ENCODE measurements around the gene MYO5C.

The MYO5C gene

DNA sequence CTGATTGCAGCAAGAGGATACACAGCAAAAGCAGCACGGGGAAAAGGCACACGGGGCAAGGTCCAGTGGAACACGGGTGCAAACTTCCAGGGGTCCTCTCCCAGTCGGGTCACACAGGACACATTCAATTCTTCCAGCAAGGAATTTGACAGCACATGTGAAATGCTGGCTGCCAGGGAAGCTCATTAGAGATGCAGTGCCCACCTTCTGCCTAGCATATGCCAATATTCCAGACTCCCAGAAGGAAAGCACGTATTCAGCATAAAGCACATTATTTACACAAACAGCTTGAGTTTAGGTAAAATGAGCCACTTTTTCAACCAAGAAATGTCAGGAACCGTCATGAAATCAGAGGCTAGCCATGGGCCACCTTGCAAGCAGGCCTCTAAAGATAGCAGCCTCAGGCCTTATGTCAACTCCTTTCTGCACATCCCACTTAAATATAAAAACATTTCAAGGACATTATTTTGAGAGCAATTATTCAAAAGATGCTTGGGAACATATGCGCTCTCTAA is 19.3 kb downstream of the MYO5C start:
- no peak for DNase-seq

DNA sequence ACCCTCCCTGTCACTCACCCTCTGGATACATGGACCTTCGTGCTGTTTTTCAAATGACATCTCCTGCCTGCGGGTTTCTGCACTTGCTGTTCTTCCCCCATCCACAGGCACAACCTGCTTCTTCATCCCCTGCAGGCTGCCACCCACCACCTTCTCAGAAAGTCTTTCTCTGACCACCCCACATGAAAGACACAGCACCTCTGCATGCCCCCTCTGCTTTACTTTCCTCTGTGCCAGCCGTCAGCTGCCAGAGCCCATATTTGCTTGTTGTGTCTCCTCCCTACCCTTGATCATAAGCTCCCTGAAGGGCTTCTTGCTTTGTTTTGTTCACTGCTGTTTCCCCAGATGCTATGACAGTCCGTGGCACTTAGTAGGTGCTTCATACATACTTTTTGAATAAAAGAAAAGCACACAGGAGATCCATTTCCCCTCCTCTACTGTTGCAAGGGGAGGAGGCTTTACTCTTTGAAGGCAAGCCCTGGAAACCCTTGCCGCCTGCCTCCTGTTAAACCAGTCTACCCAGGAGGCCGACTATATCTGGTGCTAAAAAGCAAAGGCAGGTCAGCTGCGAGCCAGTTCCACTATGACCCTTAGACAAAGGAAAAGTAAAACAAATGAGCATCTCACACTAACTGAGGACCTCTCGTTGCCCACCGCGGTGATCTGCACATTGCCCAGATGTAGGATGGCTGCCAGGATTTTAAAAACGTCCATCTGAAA is 31.9 kb downstream of the MYO5C start:
- DNase-seq, result no peak

DNA sequence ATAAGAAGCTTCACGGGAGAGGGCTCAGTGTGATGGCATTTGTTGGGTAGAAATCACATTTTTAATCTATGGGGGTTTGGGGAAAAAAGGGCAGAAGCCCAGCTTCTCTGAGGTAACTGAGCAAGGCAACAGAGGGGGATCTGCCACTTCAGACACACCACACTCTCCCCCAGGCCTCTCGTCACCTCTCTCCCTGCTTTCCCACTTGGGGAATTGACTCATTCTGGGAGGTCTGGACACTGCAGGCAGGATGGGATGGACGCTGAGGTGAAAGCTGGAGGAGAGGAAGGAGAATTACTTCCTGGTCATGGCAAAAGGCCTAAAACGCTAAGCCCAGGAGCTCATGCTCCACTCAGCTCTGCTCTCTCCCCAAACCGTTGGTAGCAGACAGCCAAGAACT is 33.2 kb downstream of the MYO5C start:
- no peak for DNase-seq

DNA sequence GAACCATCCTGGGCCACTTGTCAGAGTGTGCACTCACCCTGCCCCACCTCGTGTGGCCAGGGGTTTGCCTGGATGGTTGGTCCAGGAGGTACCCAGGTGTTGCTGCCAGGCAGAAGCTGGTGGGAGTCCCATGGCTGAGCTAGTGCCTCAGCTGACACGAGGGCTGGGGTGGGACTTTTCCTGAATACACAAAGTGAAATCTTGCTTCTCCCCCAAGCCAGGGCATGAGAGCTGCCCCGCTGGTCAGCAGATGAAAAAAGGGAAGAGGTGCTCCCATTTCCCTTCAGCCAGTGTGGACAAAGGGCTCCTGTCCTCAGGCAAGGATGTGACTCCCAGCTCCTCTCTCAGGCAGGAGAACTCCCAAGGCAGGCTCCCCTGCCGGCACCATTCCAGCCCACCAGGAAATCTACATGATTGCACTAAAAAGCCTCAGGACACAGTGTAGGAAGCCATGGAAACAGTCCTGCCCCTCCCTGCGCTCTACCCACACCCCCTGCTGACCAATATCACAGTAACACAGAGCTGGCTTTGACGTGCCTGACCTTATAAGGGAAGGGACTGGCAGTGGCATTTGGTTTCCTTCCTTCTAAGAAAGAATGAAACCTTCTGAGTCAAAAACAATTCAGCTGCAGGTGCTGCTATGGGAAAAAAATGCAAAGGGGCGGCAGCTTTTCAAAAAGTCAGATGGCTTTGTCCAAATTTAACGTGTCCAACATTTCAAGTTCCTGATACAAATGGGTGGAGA is 33.9 kb downstream of the MYO5C start:
- peak in 1 of 2 experiments; percentile 27 for DNase-seq

DNA sequence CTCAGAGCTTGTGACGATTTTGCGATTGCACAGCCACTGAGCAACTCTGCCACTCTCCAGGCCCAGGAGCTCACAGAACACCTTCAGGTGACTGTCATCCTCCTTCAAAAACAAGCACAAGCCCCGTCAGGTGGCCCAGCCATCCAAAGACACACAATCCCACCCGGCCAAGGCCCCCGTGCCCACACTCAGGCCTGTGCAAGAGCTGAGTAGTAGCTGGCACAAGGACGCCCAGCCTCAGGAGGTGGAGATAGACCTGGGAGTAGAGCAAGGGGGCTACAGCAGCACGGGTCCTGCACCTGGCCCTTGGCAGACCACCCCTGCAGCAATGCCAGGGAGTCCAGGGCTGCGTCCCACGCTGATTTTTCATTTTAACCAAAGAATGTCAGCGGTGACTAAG is 34.6 kb downstream of the MYO5C start:
- no peak for DNase-seq

DNA sequence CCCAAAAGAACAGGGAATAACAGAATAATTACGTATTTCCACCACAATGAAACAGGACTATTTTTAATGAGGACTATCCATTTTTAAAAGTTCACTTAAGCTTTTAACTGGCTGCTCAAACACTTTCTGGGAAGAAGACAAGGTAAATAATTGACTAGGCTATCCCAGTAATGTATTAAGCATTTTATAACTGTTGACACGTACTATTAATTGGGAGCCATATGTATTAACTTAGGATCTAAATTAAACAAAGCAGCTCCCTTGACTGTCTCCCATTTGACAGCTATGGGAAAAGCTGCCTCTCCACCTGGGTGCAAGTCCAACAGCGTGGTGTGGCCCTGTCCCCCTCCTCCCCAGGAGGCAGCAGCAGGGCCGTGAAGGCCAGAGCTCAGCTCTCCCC is 36.1 kb downstream of the MYO5C start:
- DNase-seq, result no peak

DNA sequence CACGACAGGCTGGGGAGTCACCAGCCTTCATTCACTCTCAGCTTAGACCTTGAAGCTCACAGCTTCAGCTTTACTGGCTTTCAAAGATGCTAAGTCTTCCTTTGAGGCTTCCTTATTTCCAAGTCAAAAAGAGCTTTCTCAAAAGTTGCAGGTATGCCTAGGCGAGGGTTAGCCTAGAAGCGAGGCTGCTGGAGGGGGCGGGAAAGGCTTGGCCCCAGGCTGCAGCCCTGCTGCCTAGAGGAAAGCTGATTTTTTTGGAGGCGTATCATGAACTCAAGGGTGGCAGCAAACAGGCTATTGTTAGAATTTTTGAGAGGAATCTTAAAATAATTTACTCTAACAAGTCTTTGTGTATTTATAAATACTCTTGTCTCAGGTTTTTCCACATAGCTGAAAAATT is 37.1 kb downstream of the MYO5C start:
- DNase-seq, result no peak

DNA sequence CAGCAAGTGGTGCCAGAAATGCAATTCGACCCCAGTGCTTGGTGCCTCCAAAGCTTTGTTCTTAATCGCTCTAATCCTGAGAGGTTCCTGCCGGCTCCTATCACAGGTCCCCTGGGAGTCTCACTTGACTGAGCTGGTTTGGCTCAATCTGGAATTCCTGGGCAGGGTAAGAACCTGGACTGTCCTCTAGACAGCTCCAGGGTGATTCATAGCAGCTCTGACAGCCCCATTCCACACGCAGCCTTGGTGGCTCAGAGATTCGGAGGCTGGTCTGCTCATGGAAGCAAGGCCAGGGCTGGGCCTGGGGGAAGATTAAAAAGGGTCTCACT is 37.9 kb downstream of the MYO5C start:
- DNase-seq, result no peak

DNA sequence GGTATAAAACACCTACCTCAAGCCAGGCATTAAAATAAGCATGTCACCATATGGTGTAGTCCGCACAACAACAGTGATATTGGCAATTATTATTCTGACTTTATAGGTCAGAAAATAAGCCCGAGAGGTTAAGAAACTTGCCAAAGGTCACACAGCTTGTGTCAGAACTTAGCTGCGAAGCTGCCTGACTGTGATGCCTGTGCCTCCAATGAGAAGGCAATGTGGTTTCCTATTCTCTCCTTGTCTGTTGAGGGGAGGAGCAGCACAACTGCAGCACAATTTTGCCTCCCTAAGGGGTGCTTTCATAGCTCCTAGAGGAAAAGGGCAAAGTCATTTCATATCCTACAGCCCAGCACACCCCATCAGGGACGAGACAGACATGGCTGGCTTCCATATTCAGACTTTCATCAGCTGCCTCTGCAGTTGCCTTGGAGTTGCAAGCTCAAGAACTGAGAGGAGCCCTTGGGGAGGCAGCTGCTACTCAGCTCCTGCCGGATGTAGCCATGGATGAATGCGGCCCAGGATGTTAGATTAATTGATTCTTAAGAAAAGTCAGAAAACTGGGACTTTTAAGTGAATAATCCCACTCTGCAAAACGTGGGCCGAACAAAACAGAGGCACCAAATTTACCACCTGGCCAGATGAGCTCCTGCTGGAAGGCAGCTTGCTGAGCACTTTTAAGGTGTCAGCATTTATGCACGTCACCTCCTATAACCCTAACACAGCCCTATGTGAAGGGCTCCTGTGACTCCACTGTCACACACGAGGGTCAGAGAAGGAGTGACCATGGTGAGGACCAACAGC is 38.5 kb downstream of the MYO5C start:
- no peak for DNase-seq

DNA sequence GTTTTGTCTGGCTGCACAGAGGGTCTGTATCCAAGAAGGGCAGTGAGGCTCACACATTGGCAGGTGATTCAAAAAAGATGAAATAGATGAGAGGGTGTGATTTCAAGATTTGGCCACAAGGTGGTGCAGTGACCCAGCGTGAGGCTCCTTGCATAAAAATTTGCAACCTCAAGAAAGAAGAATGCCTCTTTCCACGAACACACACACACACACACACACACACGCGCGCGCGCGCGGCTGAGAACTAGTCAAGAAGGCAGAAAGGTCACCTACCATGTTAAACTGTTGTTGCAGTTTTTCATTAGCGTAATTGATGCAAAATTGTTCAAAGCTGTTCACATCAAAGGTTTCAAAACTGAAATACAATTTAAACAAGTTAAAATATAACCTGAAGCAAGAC is 39.2 kb downstream of the MYO5C start:
- DNase-seq, result peak in 1 of 2 experiments; percentile 44

DNA sequence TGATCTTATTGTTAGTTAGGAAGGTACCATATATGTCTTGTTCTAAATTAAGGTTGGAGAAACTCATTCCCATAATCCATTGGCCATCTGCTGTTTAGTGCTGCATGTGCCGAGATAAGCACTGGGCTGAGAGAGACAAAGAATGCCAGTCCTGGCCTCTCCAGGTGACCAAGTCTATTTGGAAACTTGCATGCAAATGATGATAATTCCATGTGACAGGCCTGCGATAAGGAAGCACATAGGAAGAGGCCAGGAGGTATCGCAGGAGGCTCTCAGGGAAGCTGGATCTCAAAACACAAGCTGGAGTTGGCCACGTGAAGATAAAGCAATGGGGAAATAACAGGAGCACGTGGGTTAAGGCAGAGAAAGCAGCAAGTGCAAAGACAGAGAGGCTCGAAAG is 39.7 kb downstream of the MYO5C start:
- DNase-seq, result no peak

DNA sequence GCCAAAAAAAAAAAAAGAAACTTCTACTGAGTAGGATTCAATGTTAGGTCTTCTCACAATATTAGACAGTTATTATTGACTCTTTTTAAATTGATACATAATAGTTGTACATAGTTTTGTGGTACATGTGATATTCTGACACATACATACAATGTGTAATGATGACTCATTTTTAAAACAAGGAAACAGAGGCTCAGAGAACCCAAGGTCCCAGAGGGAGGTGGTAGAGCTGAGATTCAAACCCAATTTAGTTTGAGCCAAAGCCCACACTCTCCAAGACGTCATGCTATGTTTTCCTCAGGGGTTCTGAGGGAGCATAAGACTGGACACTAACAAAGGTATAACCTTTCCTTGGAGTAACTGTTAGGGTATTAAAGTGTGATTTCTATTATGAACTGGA is 40.6 kb downstream of the MYO5C start:
- no peak for DNase-seq

DNA sequence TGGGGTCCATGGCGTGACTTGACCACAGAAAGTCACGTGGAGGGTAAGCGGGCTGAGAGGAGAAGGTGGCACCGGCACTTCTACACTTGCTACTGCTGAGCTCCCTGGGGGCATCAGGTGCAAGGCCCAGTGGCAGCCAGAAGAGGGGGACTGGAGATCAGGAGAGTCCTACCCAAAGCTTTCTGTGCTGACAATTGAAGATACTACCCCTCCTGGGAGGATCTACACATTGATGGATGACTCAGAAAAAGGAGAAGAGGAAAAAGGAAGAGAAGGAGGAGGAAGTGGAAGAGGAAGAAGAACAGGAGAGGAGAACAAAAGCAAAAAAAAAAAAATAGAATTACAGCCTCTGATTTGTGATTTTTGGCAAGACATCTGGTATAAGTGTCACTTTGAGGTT is 41.2 kb downstream of the MYO5C start:
- DNase-seq, result peak in 1 of 2 experiments; percentile 4

DNA sequence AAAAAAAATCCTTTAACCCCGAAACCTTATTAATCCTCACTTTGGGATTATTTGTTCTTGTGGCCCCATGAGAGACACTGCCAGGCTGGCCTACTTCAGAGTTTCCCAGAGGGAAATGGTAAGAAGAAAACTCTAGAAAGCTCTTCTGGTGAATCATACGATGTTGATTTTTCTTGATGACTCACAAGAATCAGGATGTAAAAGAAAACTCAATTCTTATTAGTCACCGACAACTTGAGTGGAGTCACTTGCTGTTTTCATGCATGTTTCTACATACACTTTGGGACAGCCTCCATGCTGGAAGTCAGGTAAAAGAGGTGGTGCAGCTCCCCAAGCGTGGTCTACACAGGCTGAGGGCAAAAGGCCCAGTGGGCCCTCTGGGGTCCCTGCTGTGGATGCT is 42.8 kb downstream of the MYO5C start:
- DNase-seq, result peak; percentile 40 to 79

DNA sequence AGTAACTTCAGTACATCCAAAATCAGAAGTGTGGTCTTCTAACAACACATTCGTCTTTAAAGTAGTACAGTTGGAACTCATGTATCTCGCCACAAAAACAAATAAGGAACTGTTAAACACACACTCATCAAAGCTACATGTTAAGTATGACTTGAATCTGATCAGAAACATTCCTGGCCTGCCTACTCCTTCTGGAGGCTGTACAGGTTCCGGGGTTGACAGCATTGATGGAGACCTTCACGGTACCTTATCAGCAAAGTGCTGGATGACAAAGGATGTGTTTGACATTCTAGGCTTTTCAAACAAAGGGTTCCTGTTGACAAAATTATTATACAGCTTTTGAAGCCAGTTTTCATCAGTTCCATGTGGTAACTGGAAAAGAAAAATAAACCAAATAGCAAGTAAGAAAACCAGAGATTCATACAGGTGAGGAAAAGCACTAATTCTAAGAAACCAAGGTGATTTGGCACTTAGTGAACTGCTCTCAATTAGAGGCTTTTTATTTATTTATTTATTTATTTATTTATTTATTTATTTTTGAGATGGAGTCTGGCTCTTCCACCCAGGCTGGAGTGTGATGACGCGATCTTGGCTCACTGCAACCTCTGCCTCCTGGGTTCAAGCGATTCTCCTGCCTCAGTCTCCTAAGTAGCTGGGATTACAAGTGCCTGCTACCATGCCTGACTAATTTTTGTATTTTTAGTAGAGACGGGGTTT is 44.3 kb downstream of the MYO5C start:
- DNase-seq, result no peak

DNA sequence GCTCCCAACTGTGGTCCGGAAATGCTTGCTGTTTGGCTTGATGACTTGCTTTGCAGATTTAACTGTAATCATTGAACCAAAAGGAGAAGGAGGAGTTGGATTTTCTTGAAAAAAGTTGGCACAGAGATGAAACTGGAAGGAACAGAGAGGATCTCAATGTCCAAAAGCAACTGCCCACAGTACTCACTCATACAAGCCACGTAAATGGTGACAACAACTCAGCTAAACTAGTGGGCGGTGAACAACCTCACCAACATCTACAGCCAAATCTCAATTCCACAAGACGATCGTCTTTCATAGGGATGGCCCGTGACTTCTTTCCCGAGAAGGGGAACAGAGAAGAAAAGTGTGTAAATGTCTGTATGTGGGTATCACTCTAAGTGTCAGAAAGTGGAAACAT is 48.1 kb downstream of the MYO5C start:
- no peak for DNase-seq

DNA sequence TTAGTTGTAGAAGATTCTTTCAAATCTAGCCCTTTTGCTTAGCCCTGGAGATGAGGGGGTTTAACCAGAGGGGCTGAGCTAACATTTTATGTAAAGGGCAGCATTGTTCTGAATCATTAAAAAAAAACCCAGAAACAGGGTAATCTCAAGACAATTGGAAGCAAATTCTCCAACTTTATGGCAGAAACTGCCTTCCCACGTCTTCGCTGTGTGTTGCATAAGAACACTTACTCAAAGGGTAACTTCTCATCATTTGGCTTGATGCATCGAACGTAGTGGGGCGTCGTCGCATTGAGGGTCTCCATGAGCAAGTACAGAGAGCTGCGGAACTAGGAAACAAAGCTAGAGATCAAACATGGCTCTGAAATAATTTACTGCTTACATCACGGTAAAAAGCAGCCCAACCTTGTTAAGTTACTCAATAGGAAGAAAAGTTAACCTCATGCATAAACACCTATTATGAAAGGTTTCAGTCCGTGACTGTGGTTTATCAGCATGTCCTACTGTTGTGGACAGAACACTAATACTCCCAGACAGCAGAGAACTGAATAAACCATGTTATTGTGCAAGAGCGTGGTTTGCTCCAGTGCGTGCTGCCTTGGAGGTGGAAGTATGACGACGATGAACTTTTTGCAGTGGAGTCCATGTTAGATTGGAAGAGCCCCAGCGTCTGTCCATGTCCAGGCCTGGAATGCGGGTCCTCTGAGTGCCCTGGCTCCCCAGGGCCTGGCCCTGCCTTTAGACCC is 48.7 kb downstream of the MYO5C start:
- DNase-seq, result no peak

DNA sequence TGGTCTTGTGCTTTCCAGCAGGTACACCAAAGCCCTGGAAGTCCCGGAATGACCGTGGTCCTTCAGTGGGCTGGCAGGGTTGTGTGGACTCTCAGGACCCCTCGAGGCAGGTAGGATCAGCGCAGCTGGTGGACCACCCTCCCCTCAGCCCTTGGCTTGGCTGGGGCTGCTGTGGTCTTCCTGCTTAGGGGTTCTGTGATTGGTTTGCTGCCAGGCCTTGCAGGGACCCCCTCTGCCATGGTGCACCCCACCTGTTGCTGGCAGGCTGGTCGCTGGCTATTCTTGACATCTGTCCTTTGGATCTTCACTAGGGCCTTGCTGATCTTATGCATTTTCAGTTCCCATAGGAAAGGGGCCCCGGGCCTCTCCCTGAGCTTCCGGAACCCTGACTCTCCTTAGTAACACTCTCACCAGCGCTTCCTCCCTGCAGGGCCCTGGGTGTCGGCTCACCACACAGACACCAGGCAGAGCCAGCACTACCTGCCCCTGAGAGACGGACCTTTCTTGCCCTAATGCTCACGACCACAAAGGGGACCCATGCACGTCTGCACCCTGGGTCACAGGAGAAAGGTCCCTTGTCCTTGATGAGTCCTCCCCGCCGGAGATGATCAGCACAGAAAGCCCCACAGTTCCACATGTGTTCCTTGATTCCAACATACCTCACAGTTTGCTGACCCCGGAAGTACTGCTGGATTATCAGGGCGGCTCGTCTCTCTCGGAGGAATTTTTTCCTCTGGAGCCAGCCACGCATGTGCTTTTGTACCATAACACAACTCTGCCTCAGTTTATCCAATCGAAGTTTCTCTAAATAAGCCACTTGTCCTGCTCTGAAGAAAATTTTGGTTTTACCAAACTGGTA is 51.7 kb downstream of the MYO5C start:
- DNase-seq, result no peak

DNA sequence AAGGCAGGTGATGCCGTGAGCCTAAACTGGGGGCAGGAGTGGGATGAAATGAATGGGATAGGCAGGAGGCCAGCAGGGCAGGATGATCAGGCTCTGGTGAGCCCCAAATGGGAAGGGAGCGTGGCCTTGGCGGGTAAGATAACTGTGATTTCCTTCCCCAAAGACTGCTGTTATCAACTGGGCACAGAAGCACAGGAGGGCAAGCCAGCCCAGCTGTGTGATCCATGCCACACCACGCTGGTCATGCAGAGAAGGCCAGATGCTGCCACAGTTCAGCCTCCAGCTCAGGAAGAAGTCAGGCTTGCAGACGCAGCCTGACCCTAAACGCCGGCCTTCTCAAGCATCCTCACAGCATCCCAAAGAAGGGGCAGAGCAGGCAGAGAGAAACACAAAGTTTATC is 52.3 kb downstream of the MYO5C start:
- no peak for DNase-seq

DNA sequence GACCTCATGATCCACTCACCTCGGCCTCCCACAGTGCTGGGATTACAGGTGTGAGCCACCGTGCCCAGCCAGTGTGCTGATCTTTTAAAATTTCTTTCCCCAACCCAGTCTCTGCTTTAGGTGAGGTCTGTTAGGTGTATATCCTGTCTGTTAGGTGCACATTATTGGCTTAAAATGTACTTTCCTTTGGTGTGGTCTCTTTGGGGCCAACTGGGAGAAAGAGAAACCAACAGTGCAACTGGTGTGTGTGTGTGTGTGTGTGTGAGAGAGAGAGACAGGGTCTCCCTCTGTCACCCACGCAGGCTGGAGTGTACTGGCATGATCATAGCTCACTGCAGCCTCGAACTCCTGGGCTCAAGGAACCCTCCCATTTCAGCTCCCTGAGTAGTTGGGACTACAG is 54.1 kb downstream of the MYO5C start:
- no peak for DNase-seq

DNA sequence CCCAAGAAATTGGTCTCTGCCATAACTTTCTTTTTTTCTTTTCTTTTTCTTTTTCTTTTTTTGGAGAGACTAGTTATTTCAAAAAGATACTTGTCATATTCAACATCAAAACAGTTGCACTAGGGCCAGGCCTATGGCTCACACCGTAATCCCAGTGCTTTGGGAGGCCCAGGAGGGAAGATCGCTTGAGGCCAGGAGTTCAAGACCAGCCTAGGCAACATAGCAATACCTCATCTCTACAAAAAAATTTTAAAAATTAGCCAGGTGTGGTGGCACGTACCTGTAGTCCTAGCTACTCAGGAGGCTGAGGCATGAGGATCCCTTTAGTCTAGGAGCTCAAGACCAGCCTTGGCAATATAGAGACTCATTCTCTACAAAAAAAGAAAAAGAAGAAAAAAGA is 55.4 kb downstream of the MYO5C start:
- no peak for DNase-seq

All from SW 1271 (cell line).